AG09309 (cell line): ENCODE measurements around the gene PHC3.
A peak's percentile ranks its signal among the peaks of the same experiment; 100 is the strongest.

Source experiments
- DNase-seq: peaks from one replicate; pipeline ENCODE4 v3.0.0-alpha.2; 2010; ENCODE audit warnings: low read depth
- H3K4me3 ChIP-seq: 2 replicates; pipeline ENCODE4 v1.5.1; 2011; ENCODE audit warnings: mild to moderate bottlenecking, low read depth, low read length, moderate library complexity; ENCODE audit not compliant: control insufficient read depth
- CTCF ChIP-seq: IDR thresholded peaks from 2 replicates; pipeline ENCODE4 v1.5.1; 2011; ENCODE audit warnings: mild to moderate bottlenecking, low read depth, low read length, inconsistent platforms; ENCODE audit not compliant: insufficient read depth, control insufficient read depth; ENCODE audit errors: missing control alignments

PHC3 gene

GRCh38 chr3:170054204-170054603 is 127.3 kb downstream of the PHC3 start:
- TF ChIP-seq CTCF: peak; percentile 17
- no peak overlapping the region for H3K4me3 ChIP-seq
- no peak for DNase-seq

- no peak overlapping the region for H3K4me3 ChIP-seq
- no peak for TF ChIP-seq CTCF
- DNase-seq: no peak
Measured at GRCh38 chr3:170052398-170052797, 129.1 kb downstream of the PHC3 start.

DNA sequence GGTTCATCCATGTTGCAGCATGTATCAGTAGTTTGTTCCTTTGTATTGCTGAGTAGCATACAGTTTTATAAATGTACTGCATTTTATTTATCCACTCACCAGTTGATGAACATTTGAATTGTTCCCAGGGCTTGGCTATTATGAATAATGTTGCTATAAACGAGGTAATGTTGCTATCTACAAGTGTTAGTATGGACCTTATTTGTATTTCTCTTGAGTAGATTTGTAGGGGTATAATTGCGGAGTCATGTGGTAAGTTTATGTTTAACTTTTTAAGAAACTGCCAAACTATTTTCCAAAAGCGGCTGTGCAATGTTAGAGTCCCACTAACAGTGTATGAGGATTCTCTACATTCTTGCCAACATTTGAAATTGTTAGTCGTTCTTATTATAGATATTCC is 130.8 kb downstream of the PHC3 start:
- H3K4me3 ChIP-seq: no peak overlapping the region
- no peak for TF ChIP-seq CTCF

GRCh38 chr3:170049146-170050000 is 132.2 kb downstream of the PHC3 start:
- TF ChIP-seq CTCF: no peak
- DNase-seq: no peak

More for the DNA sequence above, 130.8 kb downstream of the PHC3 start:
- DNase-seq: no peak

DNA sequence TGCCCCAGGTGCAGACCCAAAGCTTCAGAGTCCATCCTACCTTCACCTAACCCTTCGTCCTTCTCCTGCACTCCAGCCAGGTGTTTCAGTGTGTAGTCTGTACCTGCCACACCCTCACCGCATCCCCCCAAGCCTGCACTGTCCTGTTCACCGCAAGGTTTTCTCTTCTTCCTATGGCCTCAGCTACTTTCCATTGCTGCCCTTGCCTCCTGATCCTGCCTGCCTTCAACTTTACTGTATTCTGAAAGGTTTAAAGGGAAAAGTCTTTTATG is 134.5 kb downstream of the PHC3 start:
- no peak for TF ChIP-seq CTCF

More at GRCh38 chr3:170049146-170050000, 132.2 kb downstream of the PHC3 start:
- H3K4me3 ChIP-seq: no peak overlapping the region

GRCh38 chr3:170046269-170047132 is 135.0 kb downstream of the PHC3 start:
- H3K4me3 ChIP-seq: no peak overlapping the region
- no peak for TF ChIP-seq CTCF
- no peak for DNase-seq

More for the DNA sequence above, 134.5 kb downstream of the PHC3 start:
- DNase-seq: no peak
- H3K4me3 ChIP-seq: no peak overlapping the region
